G401 (cell line): Measurements from ENCODE around the gene HMGCS1. TPM values are rescaled to one million over a fixed set of nuclear protein-coding genes. Genes with fewer than 3 reads are reported as not detected.
A peak's percentile ranks its signal among the peaks of the same experiment; 100 is the strongest.
"Not testable (repeated sequence)": the region's sequence is repeated elsewhere in the genome, so short reads cannot be mapped to it uniquely, and the experiment has no call there.

Experiments used
- DNase-seq: peaks from one replicate; pipeline ENCODE4 v3.0.0-alpha.2; 2015; ENCODE audit warnings: low spot score
- in situ Hi-C: cut with HindIII; loops from 2 replicates; pipeline ENCODE4 v1.10.0; 2016; ENCODE audit warnings: low sequenced_read_pairs, mixed read lengths
- total RNA-seq: library from RNA; depleted of rRNA; stranded (reverse); fragments of >200 nt; shearing (Covaris generic); gene quantifications from 2 replicates; pipeline ENCODE4 v1.2.3, GENCODE V29; 2014

The HMGCS1 gene
- total RNA-seq, 1 experiment from 2014 or later = 47.1 TPM

- DNase-seq = no peak
- in situ Hi-C loops = no loop called here
Measured at GRCh38 chr5:43314724-43315123, 1.5 kb upstream of the HMGCS1 start.

GRCh38 chr5:43313854-43314457, 744 bp upstream of the HMGCS1 start:
- DNase-seq = no peak
- in situ Hi-C loops = no loop called here

GRCh38 chr5:43312699-43313034, 545 bp downstream of the HMGCS1 start:
- in situ Hi-C loops = no loop called here
- no peak for DNase-seq

- in situ Hi-C loops = no loop called here
- peak; percentile 15 for DNase-seq
Measured at GRCh38 chr5:43312076-43312661, 1.0 kb downstream of the HMGCS1 start.

- no peak for DNase-seq
- in situ Hi-C loops = no loop called here
Measured at GRCh38 chr5:43309637-43310036, 3.6 kb downstream of the HMGCS1 start.

- DNase-seq = no peak
- in situ Hi-C loops = no loop called here
Measured at GRCh38 chr5:43309122-43309521, 4.1 kb downstream of the HMGCS1 start.

GRCh38 chr5:43306954-43307353, 6.3 kb downstream of the HMGCS1 start:
- in situ Hi-C loops = not testable (repeated sequence)

GRCh38 chr5:43305948-43306565, 7.2 kb downstream of the HMGCS1 start:
- peak; percentile 67 for DNase-seq
- in situ Hi-C loops = no loop called here

More at GRCh38 chr5:43306954-43307353, 6.3 kb downstream of the HMGCS1 start:
- DNase-seq = not testable (repeated sequence)

GRCh38 chr5:43304525-43304924, 8.7 kb downstream of the HMGCS1 start:
- in situ Hi-C loops = no loop called here
- no peak for DNase-seq

GRCh38 chr5:43303242-43303641, 10.0 kb downstream of the HMGCS1 start:
- in situ Hi-C loops = no loop called here
- no peak for DNase-seq

GRCh38 chr5:43302481-43302880, 10.7 kb downstream of the HMGCS1 start:
- in situ Hi-C loops = no loop called here
- no peak for DNase-seq

GRCh38 chr5:43301653-43302091, 11.5 kb downstream of the HMGCS1 start:
- in situ Hi-C loops = no loop called here
- DNase-seq = no peak

GRCh38 chr5:43300112-43300511, 13.1 kb downstream of the HMGCS1 start:
- DNase-seq = no peak
- in situ Hi-C loops = no loop called here

- in situ Hi-C loops = no loop called here
- DNase-seq = no peak
Measured at GRCh38 chr5:43298443-43298842, 14.8 kb downstream of the HMGCS1 start.

GRCh38 chr5:43296835-43297234, 16.4 kb downstream of the HMGCS1 start:
- DNase-seq = no peak
- in situ Hi-C loops = no loop called here

GRCh38 chr5:43295202-43295601, 18.0 kb downstream of the HMGCS1 start:
- in situ Hi-C loops = no loop called here
- DNase-seq = no peak

GRCh38 chr5:43294226-43294625, 19.0 kb downstream of the HMGCS1 start:
- in situ Hi-C loops = no loop called here

GRCh38 chr5:43290726-43291125, 22.5 kb downstream of the HMGCS1 start:
- in situ Hi-C loops = no loop called here
- no peak for DNase-seq

More at GRCh38 chr5:43294226-43294625, 19.0 kb downstream of the HMGCS1 start:
- no peak for DNase-seq

GRCh38 chr5:43288269-43288831, 24.9 kb downstream of the HMGCS1 start:
- in situ Hi-C loops = no loop called here
- no peak for DNase-seq

GRCh38 chr5:43287493-43287892, 25.7 kb downstream of the HMGCS1 start:
- in situ Hi-C loops = no loop called here
- DNase-seq = no peak
